Activated T-cell treated with anti-CD3 and anti-CD28 coated beads for 4 hours (primary cell): ENCODE measurements around the gene TTBK2.
"Not testable (repeated sequence)": the region's sequence is repeated elsewhere in the genome, so short reads cannot be mapped to it uniquely, and the experiment has no call there.

ENCODE experiments used
- DNase-seq: peaks from one replicate; pipeline ENCODE4 v3.0.0-alpha.2; 2020

The TTBK2 gene

GRCh38 chr15:42903388-42904324 lies 16.9 kb downstream of the TTBK2 start:
- DNase-seq, result no peak

GRCh38 chr15:42893911-42894310 lies 26.7 kb downstream of the TTBK2 start:
- DNase-seq, result not testable (repeated sequence)

- no peak for DNase-seq
Observed at GRCh38 chr15:42891569-42891968, 29.0 kb downstream of the TTBK2 start.

- DNase-seq, result no peak
Observed at GRCh38 chr15:42890161-42890913, 30.2 kb downstream of the TTBK2 start.

- DNase-seq, result not testable (repeated sequence)
Observed at GRCh38 chr15:42887384-42887783, 33.2 kb downstream of the TTBK2 start.

- no peak for DNase-seq
Observed at GRCh38 chr15:42880121-42880520, 40.5 kb downstream of the TTBK2 start.

GRCh38 chr15:42879443-42879842 lies 41.1 kb downstream of the TTBK2 start:
- no peak for DNase-seq

GRCh38 chr15:42876224-42876623 lies 44.4 kb downstream of the TTBK2 start:
- no peak for DNase-seq

GRCh38 chr15:42868683-42869082 lies 51.9 kb downstream of the TTBK2 start:
- DNase-seq, result no peak

- no peak for DNase-seq
Observed at GRCh38 chr15:42863572-42864239, 56.9 kb downstream of the TTBK2 start.

- no peak for DNase-seq
Observed at GRCh38 chr15:42858999-42859789, 61.4 kb downstream of the TTBK2 start.

GRCh38 chr15:42858540-42858939 lies 62.0 kb downstream of the TTBK2 start:
- DNase-seq, result no peak

- no peak for DNase-seq
Observed at GRCh38 chr15:42854576-42854975, 66.0 kb downstream of the TTBK2 start.

- no peak for DNase-seq
Observed at GRCh38 chr15:42849836-42850235, 70.7 kb downstream of the TTBK2 start.

- DNase-seq, result no peak
Observed at GRCh38 chr15:42848846-42849245, 71.7 kb downstream of the TTBK2 start.

- no peak for DNase-seq
Observed at GRCh38 chr15:42846647-42847046, 73.9 kb downstream of the TTBK2 start.

- no peak for DNase-seq
Observed at GRCh38 chr15:42845581-42845980, 75.0 kb downstream of the TTBK2 start.

GRCh38 chr15:42843699-42844098 lies 76.9 kb downstream of the TTBK2 start:
- DNase-seq, result no peak

- no peak for DNase-seq
Observed at GRCh38 chr15:42836251-42836650, 84.3 kb downstream of the TTBK2 start.

GRCh38 chr15:42832576-42832975 lies 88.0 kb downstream of the TTBK2 start:
- no peak for DNase-seq

- DNase-seq, result no peak
Observed at GRCh38 chr15:42826251-42826890, 94.2 kb downstream of the TTBK2 start.

- no peak for DNase-seq
Observed at GRCh38 chr15:42825599-42825998, 95.0 kb downstream of the TTBK2 start.
